IMR-90 (cell line): ENCODE data around the gene HOXB1. TPM values are rescaled to one million over a fixed set of nuclear protein-coding genes. Genes with fewer than 3 reads are reported as not detected.

Experiments
- ATAC-seq: fragments of 200-7000 bp; cut with Tn5 transposase; 2 replicates; pipeline ENCODE4 v1.9.1; 2020; ENCODE audit warnings: low read depth, mild to moderate bottlenecking, moderate library complexity
- BruUV-seq: library from RNA; stranded (reverse); fragments of 400-500 nt; replicated peaks from 2 replicates; lab custom pipeline; 2021; lab: Mats Ljungman, UMichigan
- CTCF ChIA-PET: fragments of 300-600 bp; formaldehyde crosslinking; extraction: SDS; loops from one replicate; lab custom pipeline; 2021; ENCODE audit warnings: antibody characterized with exemption; lab: Yijun Ruan, JAX
- POLR2A ChIA-PET: fragments of 300-600 bp; sonication (Branson Sonifier 250); formaldehyde crosslinking; loops from one replicate; lab custom pipeline; 2022; ENCODE audit warnings: antibody characterized with exemption; ENCODE audit not compliant: unreplicated experiment; lab: Charles Lee
- DNase-seq: peaks from one replicate; pipeline ENCODE4 v3.0.0; 2013
- H2AFZ ChIP-seq: replicated peaks from 2 replicates; pipeline ENCODE3; 2013; ENCODE audit warnings: low read length, mild to moderate bottlenecking; ENCODE audit not compliant: poor library complexity
- H2AK5ac ChIP-seq: 2 replicates; pipeline ENCODE4 v1.6.1; 2013; ENCODE audit warnings: low read depth, low read length, inconsistent platforms
- H2AK9ac ChIP-seq: replicated peaks from 2 replicates; pipeline ENCODE3; 2013; ENCODE audit warnings: mild to moderate bottlenecking, low read depth, low read length, moderate library complexity; ENCODE audit not compliant: poor library complexity
- H2BK120ac ChIP-seq: 2 replicates; pipeline ENCODE4 v1.6.1; 2013; ENCODE audit warnings: low read depth, low read length, inconsistent platforms
- H2BK15ac ChIP-seq: 3 replicates; pipeline ENCODE4 v1.6.1; 2013; ENCODE audit warnings: low read depth, low read length, inconsistent platforms
- H2BK20ac ChIP-seq: 2 replicates; pipeline ENCODE4 v1.6.1; 2013; ENCODE audit warnings: low read depth, mild to moderate bottlenecking, inconsistent platforms, low read length, moderate library complexity
- H2BK5ac ChIP-seq: 2 replicates; pipeline ENCODE4 v1.6.1; 2013; ENCODE audit warnings: mild to moderate bottlenecking, low read depth, low read length, inconsistent platforms; ENCODE audit not compliant: poor library complexity, severe bottlenecking
- H3K14ac ChIP-seq: replicated peaks from 2 replicates; pipeline ENCODE4 v1.6.1; 2013; ENCODE audit warnings: low read depth, low read length, inconsistent platforms
- H3K18ac ChIP-seq: 2 replicates; pipeline ENCODE4 v1.6.1; 2013; ENCODE audit warnings: low read depth, low read length, control low read depth
- H3K23ac ChIP-seq: 2 replicates; pipeline ENCODE4 v1.6.1; 2013; ENCODE audit warnings: low read depth, low read length, inconsistent platforms
- H3K27ac ChIP-seq: 2 replicates; pipeline ENCODE4 v1.5.1; 2013; ENCODE audit warnings: mild to moderate bottlenecking, control low read depth, low read length; ENCODE audit not compliant: insufficient read depth
- H3K27me3 ChIP-seq: 2 replicates; pipeline ENCODE4 v1.6.1; 2013; ENCODE audit warnings: low read length; ENCODE audit not compliant: control insufficient read depth, insufficient read depth
- H3K36me3 ChIP-seq: 2 replicates; pipeline ENCODE4 v1.6.1; 2013; ENCODE audit warnings: low read length, mixed read lengths; ENCODE audit not compliant: control insufficient read depth, insufficient read depth
- H3K4ac ChIP-seq: 2 replicates; pipeline ENCODE4 v1.6.1; 2013; ENCODE audit warnings: low read depth, low read length, inconsistent platforms
- H3K4me1 ChIP-seq: 2 replicates; pipeline ENCODE4 v1.6.1; 2013; ENCODE audit warnings: low read length, mixed read lengths; ENCODE audit not compliant: control insufficient read depth, insufficient read depth
- H3K4me2 ChIP-seq: 2 replicates; pipeline ENCODE4 v1.6.1; 2013; ENCODE audit warnings: low read depth, mild to moderate bottlenecking, control low read depth, low read length, moderate library complexity
- H3K4me3 ChIP-seq: 2 replicates; pipeline ENCODE4 v1.5.1; 2013; ENCODE audit warnings: low read depth, mild to moderate bottlenecking, control low read depth, low read length, moderate library complexity; ENCODE audit not compliant: insufficient read depth
- H3K56ac ChIP-seq: 2 replicates; pipeline ENCODE4 v1.6.1; 2013; ENCODE audit warnings: low read length, inconsistent platforms; ENCODE audit not compliant: insufficient read depth; ENCODE audit errors: extremely low read depth
- H3K79me1 ChIP-seq, 2 experiments: 2 replicates each; pipeline ENCODE4 v1.6.1; 2013; ENCODE audit warnings: low read length in 2 of 2, inconsistent platforms in 1 of 2, low read depth in 1 of 2
- H3K9ac ChIP-seq: 2 replicates; pipeline ENCODE4 v1.6.1; 2013; ENCODE audit warnings: low read depth, low read length, control low read depth
- H3K9me1 ChIP-seq: 2 replicates; pipeline ENCODE4 v1.6.1; 2013; ENCODE audit warnings: low read length, inconsistent platforms; ENCODE audit not compliant: insufficient read depth
- H3K9me3 ChIP-seq: 2 replicates; pipeline ENCODE4 v1.6.1; 2013; ENCODE audit warnings: low read length; ENCODE audit not compliant: control insufficient read depth, insufficient read depth
- H4K20me1 ChIP-seq: 2 replicates; pipeline ENCODE4 v1.6.1; 2013; ENCODE audit warnings: low read length, inconsistent platforms; ENCODE audit not compliant: insufficient read depth
- H4K5ac ChIP-seq: 2 replicates; pipeline ENCODE4 v1.6.1; 2013; ENCODE audit warnings: mild to moderate bottlenecking, low read depth, low read length, control low read depth
- H4K8ac ChIP-seq, 2 experiments: 2 replicates each; pipeline ENCODE4 v1.6.1; 2013; ENCODE audit warnings: low read depth in 2 of 2, low read length in 2 of 2, control low read depth in 1 of 2, inconsistent platforms in 1 of 2
- H4K91ac ChIP-seq: 2 replicates; pipeline ENCODE4 v1.6.1; 2013; ENCODE audit warnings: low read depth, low read length, inconsistent platforms; ENCODE audit not compliant: insufficient read depth
- MAFK ChIP-seq: IDR thresholded peaks from 2 replicates; pipeline ENCODE4 v1.6.1; 2012; ENCODE audit warnings: low read depth, low read length, improper control_type of control experiment
- MXI1 ChIP-seq: IDR thresholded peaks from 2 replicates; pipeline ENCODE4 v1.6.1; 2012; ENCODE audit warnings: low read depth, mild to moderate bottlenecking, low read length, moderate library complexity, borderline replicate concordance
- POLR2A ChIP-seq: IDR thresholded peaks from 2 replicates; pipeline ENCODE4 v1.6.1; 2012; ENCODE audit warnings: mild to moderate bottlenecking, low read depth, low read length
- RCOR1 ChIP-seq: IDR thresholded peaks from 2 replicates; pipeline ENCODE4 v1.6.1; 2012; ENCODE audit warnings: mild to moderate bottlenecking, low read length, improper control_type of control experiment; ENCODE audit not compliant: insufficient replicate concordance
- WGBS, 2 experiments: methylation state at CpG; one replicate each; pipeline versions ENCODE4 v1.1.5 to v1.1.7; 2013; ENCODE audit warnings: missing lambda C conversion rate in 2 of 2; ENCODE audit not compliant: insufficient read length in 1 of 2; ENCODE audit errors: extremely low coverage in 2 of 2; 5-methylcytosine and 5-hydroxymethylcytosine counted together
- dilution Hi-C: fragments of 300-500 bp; cut with HindIII; formaldehyde crosslinking; loops from one replicate; pipeline ENCODE4 v1.14.3; 2018; ENCODE audit warnings: low sequenced_read_pairs; ENCODE audit not compliant: unreplicated experiment
- in situ Hi-C: fragments of 300-500 bp; cut with MboI; formaldehyde crosslinking; loops from 3 replicates; pipeline ENCODE4 v1.14.3; 2019; ENCODE audit warnings: low sequenced_read_pairs, inconsistent platforms, mixed read lengths
- intact Hi-C: fragments of 100-400 bp; cut with micrococcal nuclease; formaldehyde crosslinking; loops from 2 replicates; pipeline ENCODE4 v1.10.0; 2022
- polyA plus RNA-seq, 3 experiments: library from polyadenylated mRNA; depleted of rRNA; stranded (reverse); fragments of >200 nt; gene quantifications; 2 replicates each; pipeline ENCODE4 v1.2.3, GENCODE V29; 2012; ENCODE audit warnings: low replicate concordance in 1 of 3
- total RNA-seq: library from RNA; depleted of rRNA; stranded (reverse); fragments of >200 nt; gene quantifications from 2 replicates; pipeline ENCODE4 v1.2.3, GENCODE V29; 2012

HOXB1 gene
- total and polyA plus RNA-seq, 2 of the 4 experiments (the other 2 are of a cell fraction), result not detected

DNA sequence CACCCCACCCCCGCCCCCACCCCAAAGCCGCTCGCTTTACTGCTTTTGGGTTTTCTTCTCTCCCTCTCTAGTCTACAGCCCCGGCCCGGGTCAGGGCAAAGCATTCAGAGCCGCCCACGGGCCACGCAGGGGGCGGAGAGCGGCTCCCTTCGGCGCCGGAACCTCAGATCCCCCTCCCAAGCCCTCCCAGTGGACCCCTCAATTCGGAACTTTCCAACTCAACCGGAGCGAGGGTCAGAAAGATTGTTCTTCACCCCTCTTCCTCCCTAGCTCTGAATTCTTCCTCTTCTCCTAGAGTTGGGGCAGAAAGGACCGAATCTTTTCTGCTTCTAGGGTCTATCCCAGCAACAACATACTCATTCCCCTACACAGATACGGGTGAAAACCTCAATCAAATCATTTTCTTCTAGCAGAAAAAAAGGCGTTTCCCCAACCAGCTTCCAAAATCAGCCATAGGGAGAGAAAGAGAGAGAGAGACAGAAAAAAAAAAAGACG lies 13.1 kb upstream of the HOXB1 start (continued):
- no peak for TF ChIP-seq POLR2A

DNA sequence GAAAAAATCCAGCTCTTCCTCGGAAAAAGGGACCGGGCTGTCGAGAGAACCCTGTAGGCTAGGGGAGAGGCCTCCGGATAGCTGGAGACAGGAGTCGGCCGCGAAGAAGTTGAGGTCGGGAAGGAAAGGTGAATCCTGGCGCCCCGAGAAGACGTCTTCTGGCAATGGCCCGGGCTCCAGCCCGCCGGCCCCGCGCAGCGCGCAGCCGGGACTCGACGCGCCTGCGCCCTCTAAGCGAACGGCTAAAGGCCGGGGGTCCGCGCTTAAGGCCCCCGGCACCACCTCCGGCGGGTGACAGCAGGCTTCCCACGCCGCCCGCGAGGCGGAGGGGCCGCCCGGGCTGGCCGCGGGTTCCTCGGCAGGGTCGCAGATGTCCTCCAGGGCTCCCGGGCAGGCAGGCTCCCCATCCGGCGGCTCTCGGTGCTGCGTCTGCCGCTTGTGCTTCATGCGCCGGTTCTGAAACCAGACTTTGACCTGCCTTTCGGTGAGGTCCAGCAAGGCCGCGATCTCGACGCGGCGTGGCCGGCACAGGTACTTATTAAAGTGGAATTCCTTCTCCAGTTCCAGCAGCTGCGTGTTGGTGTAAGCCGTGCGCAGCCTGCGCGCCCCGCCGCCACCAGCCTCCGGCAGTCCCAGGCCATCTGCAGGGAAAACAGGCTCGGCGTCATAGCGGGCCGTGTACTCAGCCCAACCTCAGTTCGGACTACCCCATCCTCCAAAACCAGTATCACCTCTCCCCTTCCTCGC lies 12.5 kb upstream of the HOXB1 start:
- dilution Hi-C loops (no loop called here), intact Hi-C loops (no loop called here), in situ Hi-C loops (loop anchor here (10.0 kb wide), 1 partner anchor 188 kb away; no protein-coding TSS in a partner anchor)
- TSS peak; percentile 80 for BruUV-seq
- Histone ChIP-seq H4K20me1 (no peaks in the 10 kb centered on the region), H2BK15ac (no peak overlapping the region), H3K4me3 (peak overlapping the region; percentile 96), H3K9me1 (peaks cover 10% of the 10 kb centered on the region), H3K9me3 (no peaks in the 10 kb centered on the region), H2BK5ac (peak overlapping the region; percentile 96), H4K91ac (peak overlapping the region; percentile 80), H3K4me2 (peak overlapping the region; percentile 66), H3K4me1 (peaks cover 32% of the 10 kb centered on the region), H3K27ac (peak overlapping the region; percentile 99), H2BK20ac (no peak overlapping the region; the same call in 1 of the 2 replicates), H3K4ac (peak overlapping the region; percentile 89), H3K14ac (peak overlapping the region; percentile 88), H3K9ac (peak overlapping the region; percentile 100), H2BK120ac (peak overlapping the region; percentile 68), H3K18ac (peak overlapping the region; percentile 70), H3K36me3 (peaks cover 20% of the 10 kb centered on the region), H3K56ac (peak overlapping the region; percentile 91), H2AK9ac (peak overlapping the region; percentile 86), H3K27me3 (no peaks in the 10 kb centered on the region), H4K8ac (peak overlapping the region; percentile 62 to 79; a peak in 2 of 4 replicates), H3K23ac (peak overlapping the region; percentile 95), H2AK5ac (peak overlapping the region; percentile 73), H4K5ac (peak overlapping the region; percentile 41), H3K79me1 (peaks cover 4 to 43% of the 10 kb centered on the region in 2 experiments; a peak in 2 of 4 replicates), H2AFZ (peak overlapping the region; percentile 63)
- POLR2A ChIA-PET, result interaction anchor here (0.5 to 1.7 kb wide), 4 partner anchors 17 to 60 kb away, joined by 3 to 10 read pairs (median 4); no protein-coding TSS in a partner anchor
- 0% methylated on average over 26 of the region's 72 CpGs; no CpG with 5 or more reads in 1 of the 2 experiments for WGBS, 2 experiments
- TF ChIP-seq MAFK, result no peak
- no peak for TF ChIP-seq RCOR1
- TF ChIP-seq MXI1, result no peak
- DNase-seq, result peak; percentile 67
- CTCF ChIA-PET, result no interaction called here
- ATAC-seq, result peak; percentile 0; the same call in 1 of the 2 replicates
